Activated CD4-positive, alpha-beta T cell treated with anti-CD3 and anti-CD28 coated beads, Interleukin-2, amount 10 ng/mL, durations not matched to agents 24 days and 14 days (primary cell): Measurements from ENCODE around the gene ESRRA. TPM values are rescaled to one million over a fixed set of nuclear protein-coding genes. Genes with fewer than 3 reads are reported as not detected.

ENCODE experiments used
- DNase-seq: peaks from one replicate; pipeline ENCODE4 v3.0.0; 2022
- H3K27ac Mint-ChIP-seq: one replicate; pipeline ENCODE4 v1.8.0; 2022; ENCODE audit warnings: mild to moderate bottlenecking, mixed read lengths
- H3K27me3 Mint-ChIP-seq: one replicate; pipeline ENCODE4 v1.8.0; 2022; ENCODE audit warnings: mixed read lengths
- H3K36me3 Mint-ChIP-seq: one replicate; pipeline ENCODE4 v1.8.0; 2022; ENCODE audit warnings: low read depth, mild to moderate bottlenecking, mixed read lengths
- H3K4me1 Mint-ChIP-seq: one replicate; pipeline ENCODE4 v1.8.0; 2021; ENCODE audit warnings: mixed read lengths
- H3K4me3 Mint-ChIP-seq: one replicate; pipeline ENCODE4 v1.8.0; 2022; ENCODE audit warnings: mild to moderate bottlenecking, moderate library complexity, mixed read lengths
- H3K9me3 Mint-ChIP-seq: one replicate; pipeline ENCODE4 v1.8.0; 2021; ENCODE audit warnings: mixed read lengths
- intact Hi-C: fragments of 100-400 bp; cut with micrococcal nuclease; formaldehyde crosslinking; loops from one replicate; pipeline ENCODE4 v1.15.1; 2023
- total RNA-seq: library from RNA; stranded (reverse); gene quantifications from 2 replicates; pipeline ENCODE4 v1.2.3, GENCODE V29; 2022

ESRRA gene
- total RNA-seq, 1 donor from 2014 or later, result 60.6 TPM

DNA sequence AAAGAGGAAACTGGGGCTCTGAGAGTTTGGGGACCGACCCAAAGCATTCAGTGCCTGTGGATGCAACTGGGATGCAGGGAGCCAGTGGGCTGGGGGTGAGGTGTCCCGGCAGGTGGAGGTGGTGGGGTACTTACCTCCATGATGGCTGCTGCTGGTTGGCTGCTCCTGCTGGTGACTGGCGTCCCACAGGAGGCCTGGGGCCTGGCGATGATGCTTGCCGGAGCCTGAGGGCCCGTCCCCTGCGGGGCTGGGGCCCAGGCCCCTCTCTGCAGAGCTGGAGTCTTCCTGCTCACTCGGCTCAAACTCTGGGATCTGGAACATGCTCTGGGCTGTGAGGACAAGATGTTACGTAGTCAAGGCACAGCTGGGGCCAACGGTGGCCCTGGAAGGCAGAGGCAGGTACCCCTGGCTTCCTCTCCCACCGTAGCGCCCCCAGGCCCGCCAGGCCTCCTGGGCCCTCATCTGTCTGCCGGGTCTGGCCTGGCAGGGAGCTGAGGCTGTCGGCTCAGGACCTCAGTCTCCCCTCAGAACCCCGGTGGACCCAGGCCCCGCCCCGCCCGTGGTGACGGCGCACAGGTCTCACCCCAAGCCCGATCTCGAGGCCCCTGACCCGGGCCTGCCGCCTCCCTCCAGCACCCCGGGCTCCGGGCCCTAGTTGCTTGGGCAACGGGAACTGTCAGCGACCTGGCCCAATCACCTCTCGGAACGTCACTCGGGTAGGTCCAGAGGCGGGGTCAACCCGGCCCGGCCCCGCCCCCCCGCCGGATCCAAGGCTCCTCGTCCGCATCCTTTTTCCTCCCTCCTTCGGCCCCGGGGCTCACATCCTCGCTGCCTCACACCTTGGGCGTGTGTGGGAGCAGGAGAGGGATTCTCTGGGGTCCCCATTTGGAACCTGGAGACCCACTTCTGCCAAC lies 21.0 kb upstream of the ESRRA start, which contains the start of gene BAD:
Gene BAD (minus strand): TSS at position 618 of the 914 bp plus-strand sequence. CDS start 297 bp downstream, at position 321.
- Mint-ChIP-seq H3K4me1 (peaks cover 17% of the 10 kb centered on the region), H3K27me3 (no peaks in the 10 kb centered on the region)
- intact Hi-C loops, result loop anchor here (2.0 kb wide), 1 partner anchor 44 kb away; the partner anchor contains the start of gene FKBP2

DNA sequence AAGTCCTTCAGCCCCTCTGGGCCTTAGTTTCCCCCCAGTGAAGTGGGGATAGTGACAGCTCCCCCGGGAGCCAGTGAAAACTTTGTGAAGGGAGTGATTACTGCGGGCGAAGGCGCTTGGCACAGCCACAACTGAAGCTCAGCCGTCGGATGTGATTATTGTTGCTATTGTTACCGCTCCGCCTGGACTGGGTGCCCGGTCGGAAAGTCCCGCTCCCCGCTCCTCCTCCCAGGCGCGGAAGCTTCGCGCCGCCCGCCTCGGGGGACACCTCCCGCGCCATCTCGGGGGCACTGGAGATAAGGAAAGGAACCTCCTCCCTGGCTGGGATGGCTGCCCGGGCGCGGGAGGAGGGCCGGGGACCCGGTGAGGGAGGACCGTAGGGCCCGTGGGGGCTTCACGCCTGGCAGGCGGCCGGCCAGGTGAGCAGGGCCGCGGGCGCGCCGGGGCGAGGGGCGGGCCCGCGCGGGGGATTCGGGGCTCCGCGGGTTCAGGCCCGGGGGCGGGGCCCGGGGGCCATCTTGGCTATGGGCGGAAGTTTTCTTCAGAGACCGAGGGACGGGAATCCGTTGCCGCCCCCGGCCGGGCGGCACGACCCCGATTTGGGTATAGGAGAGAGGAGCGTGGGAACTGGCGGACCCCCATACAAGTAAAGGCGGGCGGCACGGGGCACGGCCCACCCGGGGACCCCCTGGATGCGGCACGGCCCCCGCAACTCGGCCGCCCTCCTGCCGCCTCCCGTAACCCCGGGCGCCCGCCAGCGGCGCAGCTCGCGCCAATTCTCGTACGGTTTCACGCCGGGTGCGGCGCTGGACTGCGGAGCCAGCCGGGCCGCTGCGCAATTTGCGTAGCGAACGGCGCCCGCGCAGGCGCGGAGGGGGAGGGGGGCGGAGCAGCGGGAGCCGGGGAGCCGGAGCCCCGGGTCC lies 20.1 kb upstream of the ESRRA start, which contains the start of gene GPR137:
Gene GPR137 (plus strand): TSS at position 887 of the 923 bp plus-strand sequence. CDS start 677 bp downstream, outside the sequence.
- no peaks in the 10 kb centered on the region for H3K9me3 Mint-ChIP-seq
- peaks cover 2% of the 10 kb centered on the region for H3K27me3 Mint-ChIP-seq
- intact Hi-C loops, result loop anchor here (1.0 to 2.0 kb wide), 4 partner anchors 15 to 44 kb away; partner anchors contain the start of genes FKBP2 and PRDX5

More for the DNA sequence above, 21.0 kb upstream of the ESRRA start, which contains the start of gene BAD:
- Mint-ChIP-seq H3K4me3 (peak within 1 kb of the TSS; percentile 89), H3K27ac (peak within 1 kb of the TSS; percentile 94), H3K36me3 (peaks cover 19% of the 10 kb centered on the region), H3K9me3 (no peaks in the 10 kb centered on the region)
- DNase-seq, result peak; percentile 97

DNA sequence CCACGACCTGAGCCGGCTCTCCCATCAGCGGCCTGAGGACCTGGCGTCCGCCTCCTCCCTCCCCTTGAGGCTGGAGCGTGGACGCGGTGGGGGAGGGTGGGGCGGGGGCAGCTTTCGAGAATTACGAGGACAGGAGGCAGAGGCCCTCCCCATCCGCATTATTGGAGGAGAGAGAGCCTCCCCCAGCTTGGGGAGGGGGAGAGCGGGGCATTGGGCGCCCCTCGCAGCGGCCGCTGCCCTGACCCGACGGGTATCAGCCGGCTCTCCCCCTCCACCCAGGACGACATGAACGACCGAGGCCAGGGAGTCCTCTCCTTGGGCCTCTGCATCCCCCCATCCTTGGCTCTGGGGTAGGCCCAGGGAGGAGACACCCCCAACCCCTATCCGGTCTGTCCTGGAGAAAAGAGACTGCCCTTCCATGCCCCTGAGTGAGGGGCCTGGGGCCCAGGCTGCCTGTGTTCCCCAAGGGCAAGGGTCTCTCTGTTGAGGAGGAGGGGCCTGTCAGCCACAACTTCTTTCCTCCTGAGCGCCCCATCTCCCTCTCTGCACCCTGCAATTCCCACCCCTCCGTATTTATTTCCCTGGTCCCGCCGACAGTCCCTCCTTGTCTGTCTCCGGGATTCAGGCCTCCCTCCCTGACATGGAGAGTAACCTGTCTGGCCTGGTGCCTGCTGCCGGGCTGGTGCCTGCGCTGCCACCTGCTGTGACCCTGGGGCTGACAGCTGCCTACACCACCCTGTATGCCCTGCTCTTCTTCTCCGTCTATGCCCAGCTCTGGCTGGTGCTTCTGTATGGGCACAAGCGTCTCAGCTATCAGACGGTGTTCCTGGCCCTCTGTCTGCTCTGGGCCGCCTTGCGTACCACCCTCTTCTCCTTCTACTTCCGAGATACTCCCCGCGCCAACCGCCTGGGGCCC lies 19.2 kb upstream of the ESRRA start:
- H3K36me3 Mint-ChIP-seq, result peaks cover 20% of the 10 kb centered on the region
- peak; percentile 75 for DNase-seq
- H3K4me1 Mint-ChIP-seq, result peaks cover 19% of the 10 kb centered on the region
- peaks cover 9% of the 10 kb centered on the region for H3K27me3 Mint-ChIP-seq
- no peaks in the 10 kb centered on the region for H3K9me3 Mint-ChIP-seq
- H3K27ac Mint-ChIP-seq, result peak overlapping the region; percentile 84
- intact Hi-C loops, result loop anchor here (1.0 to 2.0 kb wide), 4 partner anchors 16 to 45 kb away; partner anchors contain the start of genes FKBP2 and PRDX5
- peak overlapping the region; percentile 89 for H3K4me3 Mint-ChIP-seq

More for the DNA sequence above, 20.1 kb upstream of the ESRRA start, which contains the start of gene GPR137:
- Mint-ChIP-seq H3K36me3 (peaks cover 20% of the 10 kb centered on the region), H3K4me3 (peak within 1 kb of the TSS; percentile 89), H3K4me1 (peaks cover 17% of the 10 kb centered on the region), H3K27ac (peak within 1 kb of the TSS; percentile 94)
- peak; percentile 98 for DNase-seq

DNA sequence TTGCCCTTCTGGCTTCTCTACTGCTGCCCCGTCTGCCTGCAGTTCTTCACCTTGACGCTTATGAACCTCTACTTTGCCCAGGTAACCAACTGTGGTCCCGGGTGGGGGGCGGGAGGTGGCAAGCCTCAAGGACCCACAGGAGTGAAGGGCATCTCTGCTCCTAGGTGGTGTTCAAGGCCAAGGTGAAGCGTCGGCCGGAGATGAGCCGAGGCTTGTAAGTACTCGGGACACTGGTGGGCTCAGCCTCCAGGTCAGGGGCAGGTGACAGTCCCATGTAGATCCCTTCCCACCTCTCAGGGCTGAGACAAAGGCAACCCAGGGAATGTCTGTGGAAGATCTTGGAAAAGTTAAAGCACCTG lies 18.5 kb upstream of the ESRRA start:
- Mint-ChIP-seq H3K4me3 (peak overlapping the region; percentile 87), H3K27ac (peak overlapping the region; percentile 84), H3K4me1 (peaks cover 18% of the 10 kb centered on the region), H3K27me3 (peaks cover 9% of the 10 kb centered on the region), H3K9me3 (no peaks in the 10 kb centered on the region), H3K36me3 (peaks cover 14% of the 10 kb centered on the region)
- intact Hi-C loops, result no loop called here
- DNase-seq, result peak; percentile 59

DNA sequence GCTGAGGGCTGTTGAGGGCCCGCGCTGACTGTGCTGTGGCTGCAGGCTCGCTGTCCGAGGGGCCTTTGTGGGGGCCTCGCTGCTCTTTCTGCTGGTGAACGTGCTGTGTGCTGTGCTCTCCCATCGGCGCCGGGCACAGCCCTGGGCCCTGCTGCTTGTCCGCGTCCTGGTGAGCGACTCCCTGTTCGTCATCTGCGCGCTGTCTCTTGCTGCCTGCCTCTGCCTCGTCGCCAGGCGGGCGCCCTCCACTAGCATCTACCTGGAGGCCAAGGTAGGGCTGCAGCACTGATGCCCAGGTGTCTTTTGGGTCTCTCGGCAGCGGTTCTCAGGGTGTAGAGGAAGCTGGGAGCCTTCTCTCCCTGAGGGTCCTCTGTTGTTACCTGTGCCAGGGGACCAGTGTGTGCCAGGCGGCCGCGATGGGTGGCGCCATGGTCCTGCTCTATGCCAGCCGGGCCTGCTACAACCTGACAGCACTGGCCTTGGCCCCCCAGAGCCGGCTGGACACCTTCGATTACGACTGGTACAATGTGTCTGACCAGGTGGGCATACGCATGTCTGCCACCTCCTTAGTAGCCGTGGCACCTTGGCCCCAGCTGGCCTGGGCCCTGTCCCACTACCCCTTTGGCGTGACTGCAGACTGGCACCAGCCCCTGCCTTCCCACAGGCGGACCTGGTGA lies 17.5 kb upstream of the ESRRA start:
- no peak overlapping the region for H3K4me3 Mint-ChIP-seq
- H3K4me1 Mint-ChIP-seq, result peaks cover 18% of the 10 kb centered on the region
- H3K27me3 Mint-ChIP-seq, result peaks cover 13% of the 10 kb centered on the region
- intact Hi-C loops, result no loop called here
- no peak for DNase-seq
- no peak overlapping the region for H3K27ac Mint-ChIP-seq
- peaks cover 10% of the 10 kb centered on the region for H3K36me3 Mint-ChIP-seq
- no peaks in the 10 kb centered on the region for H3K9me3 Mint-ChIP-seq

DNA sequence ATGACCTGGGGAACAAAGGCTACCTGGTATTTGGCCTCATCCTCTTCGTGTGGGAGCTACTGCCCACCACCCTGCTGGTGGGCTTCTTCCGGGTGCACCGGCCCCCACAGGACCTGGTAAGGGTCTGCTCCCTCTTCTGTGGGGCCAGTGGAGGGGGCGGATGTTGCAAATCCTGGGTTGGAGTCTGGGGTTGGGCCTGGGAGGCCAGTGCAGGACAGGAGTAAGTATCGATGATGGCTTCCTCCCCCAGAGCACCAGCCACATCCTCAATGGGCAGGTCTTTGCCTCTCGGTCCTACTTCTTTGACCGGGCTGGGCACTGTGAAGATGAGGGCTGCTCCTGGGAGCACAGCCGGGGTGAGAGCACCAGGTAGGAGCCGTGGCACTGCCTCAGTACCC lies 17.0 kb upstream of the ESRRA start:
- Mint-ChIP-seq H3K4me3 (no peak overlapping the region), H3K36me3 (peaks cover 8% of the 10 kb centered on the region), H3K27ac (no peak overlapping the region), H3K27me3 (peaks cover 18% of the 10 kb centered on the region), H3K4me1 (peaks cover 16% of the 10 kb centered on the region), H3K9me3 (no peaks in the 10 kb centered on the region)
- intact Hi-C loops, result no loop called here
- DNase-seq, result no peak

DNA sequence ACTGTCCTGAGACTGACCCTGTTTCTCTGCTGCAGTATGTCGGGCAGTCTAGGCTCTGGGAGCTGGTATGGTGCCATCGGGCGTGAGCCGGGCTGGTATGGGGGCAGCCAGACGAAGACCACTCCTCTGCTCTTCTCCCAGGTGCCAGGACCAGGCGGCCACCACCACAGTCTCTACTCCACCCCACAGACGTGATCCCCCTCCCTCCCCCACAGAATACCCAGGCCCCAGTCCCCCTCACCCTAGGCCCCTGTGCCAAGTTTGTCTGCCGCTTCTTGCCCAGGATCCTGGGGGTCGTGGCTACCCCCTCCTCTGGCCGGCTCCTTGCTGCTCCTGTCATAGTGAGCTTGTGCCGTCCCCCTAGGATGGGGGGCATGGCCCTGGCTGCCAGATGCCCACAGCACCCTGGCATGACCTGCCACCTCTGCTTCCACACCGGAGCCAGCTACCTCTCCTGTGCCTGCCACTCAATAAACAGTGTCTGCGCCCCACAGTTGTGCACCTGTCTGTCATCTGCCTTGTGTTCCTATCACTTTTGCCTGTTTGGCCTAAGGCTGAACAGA lies 16.2 kb upstream of the ESRRA start:
- intact Hi-C loops, result no loop called here
- Mint-ChIP-seq H3K4me1 (peaks cover 14% of the 10 kb centered on the region), H3K27me3 (peaks cover 25% of the 10 kb centered on the region), H3K36me3 (peaks cover 8% of the 10 kb centered on the region), H3K27ac (no peak overlapping the region), H3K9me3 (no peaks in the 10 kb centered on the region), H3K4me3 (no peak overlapping the region)
- DNase-seq, result no peak

DNA sequence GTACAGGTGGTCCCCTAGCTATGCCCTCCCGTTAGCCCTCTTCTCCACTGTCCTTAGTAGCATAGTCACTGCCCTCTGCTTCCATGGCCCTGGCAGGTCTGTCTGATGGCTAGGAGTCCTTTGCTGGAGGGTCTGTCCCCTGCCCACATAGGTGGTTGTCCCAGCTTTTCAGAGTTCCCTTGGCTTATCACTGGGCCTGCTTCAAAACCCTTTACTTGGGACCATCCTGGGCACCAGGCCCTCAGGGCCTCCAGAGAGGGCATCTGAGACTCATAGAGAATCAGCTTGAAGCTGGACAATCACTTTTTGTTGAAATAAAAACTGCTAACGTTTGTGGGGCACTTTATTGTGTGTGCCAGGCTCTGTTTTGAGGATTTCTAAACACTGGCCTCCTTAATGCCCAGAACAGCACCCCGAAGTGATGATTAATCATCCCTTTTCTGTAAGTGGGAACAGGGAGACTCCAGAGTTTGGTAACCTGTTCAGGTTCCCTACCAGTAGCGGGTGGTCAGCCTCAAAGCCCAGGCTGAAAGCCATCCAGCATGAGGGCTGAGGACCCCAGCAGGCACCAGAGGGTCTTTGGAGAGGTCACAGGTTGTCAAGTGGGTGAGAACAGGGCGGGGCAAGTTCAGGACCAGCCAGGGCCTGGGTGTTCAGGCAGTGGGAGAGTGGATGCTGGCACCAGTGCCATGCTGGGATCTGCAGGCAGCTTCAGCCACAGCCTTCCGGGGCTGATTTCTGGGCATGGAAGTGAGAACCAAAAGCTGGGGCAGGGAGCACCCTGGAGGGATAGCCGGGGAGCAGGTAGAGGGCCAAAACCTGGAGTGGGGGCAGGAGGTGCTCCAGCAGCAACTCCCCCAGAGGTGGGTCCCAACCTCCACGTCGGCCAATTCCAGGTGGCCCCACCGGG lies 14.7 kb upstream of the ESRRA start:
- Mint-ChIP-seq H3K36me3 (peaks cover 8% of the 10 kb centered on the region), H3K27ac (peak overlapping the region; percentile 58), H3K9me3 (no peaks in the 10 kb centered on the region), H3K4me3 (peak overlapping the region; percentile 74), H3K4me1 (peaks cover 13% of the 10 kb centered on the region), H3K27me3 (peaks cover 40% of the 10 kb centered on the region)
- intact Hi-C loops, result no loop called here
- DNase-seq, result peak; percentile 56

DNA sequence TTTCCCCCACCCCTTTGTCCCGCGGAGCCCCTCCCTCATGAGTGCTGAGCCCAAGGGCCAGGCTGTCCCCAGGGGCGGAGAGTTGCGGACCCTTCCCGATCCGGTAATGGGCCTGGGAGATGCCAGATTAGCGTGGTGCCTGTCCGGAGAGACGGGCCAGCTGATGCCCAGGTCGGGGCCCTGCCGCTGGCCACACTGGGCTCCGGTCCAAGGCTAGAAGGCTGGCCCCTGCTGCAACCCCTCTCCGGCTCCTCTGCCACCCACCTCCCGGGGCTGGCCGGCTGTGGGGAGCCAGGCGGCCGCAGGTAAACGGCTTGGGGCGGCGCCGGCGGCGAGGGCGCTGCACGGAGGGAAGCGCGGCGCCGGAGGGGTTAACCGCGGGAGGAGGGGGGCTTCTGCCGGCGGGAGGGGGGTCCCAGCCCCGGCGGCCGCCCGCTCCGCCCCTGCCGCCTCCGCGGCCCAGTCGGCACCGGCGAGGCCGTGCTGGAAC lies 14.0 kb upstream of the ESRRA start, which contains the start of gene KCNK4:
Gene KCNK4 (plus strand): TSS at position 41 of the 490 bp plus-strand sequence. CDS start 1,717 bp downstream, outside the sequence.
- H3K27me3 Mint-ChIP-seq, result peaks cover 46% of the 10 kb centered on the region
- peaks cover 11% of the 10 kb centered on the region for H3K4me1 Mint-ChIP-seq
- no peak for DNase-seq
- peak within 1 kb of the TSS; percentile 74 for H3K4me3 Mint-ChIP-seq
- peaks cover 8% of the 10 kb centered on the region for H3K36me3 Mint-ChIP-seq
- no peaks in the 10 kb centered on the region for H3K9me3 Mint-ChIP-seq
- peak within 1 kb of the TSS; percentile 58 for H3K27ac Mint-ChIP-seq
- intact Hi-C loops, result no loop called here

DNA sequence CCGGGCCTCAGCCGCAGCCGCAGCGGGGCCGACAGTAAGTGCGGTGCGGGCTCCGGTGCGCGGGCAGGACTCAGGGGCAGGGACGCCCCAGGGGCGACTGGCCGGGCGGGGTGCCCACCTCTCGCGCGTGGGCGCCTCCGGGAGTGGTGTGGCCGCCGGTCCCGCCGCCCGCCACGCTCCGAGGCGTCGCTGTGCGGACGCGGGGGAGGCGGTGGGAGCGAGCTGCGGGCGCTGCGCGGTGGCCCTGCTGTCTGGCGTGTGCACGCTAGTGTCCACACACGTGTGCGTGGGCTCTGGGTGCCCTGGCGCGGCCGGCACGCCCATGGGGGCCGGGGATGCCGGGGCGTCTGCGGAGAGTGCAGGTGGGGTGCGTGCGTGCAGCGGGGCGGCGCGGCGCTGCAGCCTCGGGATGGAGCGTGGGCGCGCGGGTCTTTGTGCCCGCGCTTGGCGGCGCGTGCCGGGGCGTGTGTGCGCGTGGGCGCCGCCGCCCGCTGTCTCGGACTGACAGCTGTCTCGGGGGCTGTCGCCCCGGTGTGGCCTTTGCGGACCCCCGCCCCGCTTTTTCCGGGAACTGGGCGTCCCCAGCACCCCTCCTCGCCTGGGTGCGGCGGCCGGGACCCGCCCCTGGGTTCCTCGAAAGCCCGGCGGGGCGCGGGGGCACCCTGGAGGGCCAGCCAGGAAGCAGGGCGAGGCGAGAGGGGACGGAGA lies 13.4 kb upstream of the ESRRA start:
- peaks cover 8% of the 10 kb centered on the region for H3K36me3 Mint-ChIP-seq
- no peaks in the 10 kb centered on the region for H3K9me3 Mint-ChIP-seq
- no peak overlapping the region for H3K27ac Mint-ChIP-seq
- peak; percentile 72 for DNase-seq
- peaks cover 52% of the 10 kb centered on the region for H3K27me3 Mint-ChIP-seq
- intact Hi-C loops, result loop anchor here (1.0 kb wide), 1 partner anchor 8 kb away; the partner anchor contains the start of gene CATSPERZ
- H3K4me1 Mint-ChIP-seq, result peaks cover 7% of the 10 kb centered on the region
- H3K4me3 Mint-ChIP-seq, result no peak overlapping the region
